ENCODE data around the gene BTBD9. TPM values are rescaled to one million over a fixed set of nuclear protein-coding genes. Genes with fewer than 3 reads are reported as not detected.
"Not testable (repeated sequence)": the region's sequence is repeated elsewhere in the genome, so short reads cannot be mapped to it uniquely, and the experiment has no call there.

Gene BTBD9
- total RNA-seq, 4 donors from 2014 or later = 5.5 to 14.1 (median 6.3) TPM

DNA sequence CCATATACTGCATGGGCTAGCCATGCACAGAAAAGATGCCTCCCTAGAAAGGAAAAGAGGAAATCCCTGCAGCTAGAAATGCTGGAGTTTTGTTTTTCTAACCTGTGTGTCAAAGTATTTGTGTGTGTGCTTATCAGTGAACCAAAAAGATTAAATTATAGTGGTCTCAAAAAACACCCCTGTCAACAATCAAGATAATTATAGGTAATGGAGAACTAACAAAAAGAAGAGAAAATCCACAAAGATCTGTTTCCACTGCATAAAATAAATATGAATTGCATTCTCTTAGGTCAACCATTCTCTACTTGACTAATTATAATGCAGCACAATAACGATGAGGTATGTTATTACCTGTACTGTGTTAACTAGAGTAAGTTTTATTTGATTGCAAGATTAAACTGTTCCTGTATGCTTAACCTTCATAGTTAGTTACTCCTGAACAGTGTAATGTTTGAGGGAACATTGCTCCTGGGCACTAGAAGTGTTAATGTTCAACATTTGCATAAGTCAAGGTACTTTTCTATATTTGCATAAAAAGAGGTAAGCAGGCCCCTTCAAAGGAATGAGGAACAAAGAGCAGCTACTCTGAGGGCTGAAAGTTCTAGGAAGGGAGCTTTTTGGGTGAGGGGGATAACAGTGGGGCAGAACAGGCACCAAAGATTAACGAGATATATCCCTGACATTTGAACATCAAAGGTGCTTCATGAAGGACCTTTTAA, 212.1 kb downstream of the BTBD9 start:
- Histone ChIP-seq H3K27ac (no peak overlapping the region), H3K36me3 (no peaks in the 10 kb centered on the region), H3K9me3 (no peaks in the 10 kb centered on the region), H3K4me3 (no peak overlapping the region), H3K27me3 (no peaks in the 10 kb centered on the region), H3K4me1 (no peaks in the 10 kb centered on the region)
- in situ Hi-C loops (cut with MboI; ENCODE audit: low sequenced_read_pairs in 4 of 4) = no loop called here
- DNase-seq (no peak), ATAC-seq (no peak)
- TF ChIP-seq POLR2A (IDR thresholded peaks at IDR 0.05) = no peak
- TF ChIP-seq, protein P1, sequence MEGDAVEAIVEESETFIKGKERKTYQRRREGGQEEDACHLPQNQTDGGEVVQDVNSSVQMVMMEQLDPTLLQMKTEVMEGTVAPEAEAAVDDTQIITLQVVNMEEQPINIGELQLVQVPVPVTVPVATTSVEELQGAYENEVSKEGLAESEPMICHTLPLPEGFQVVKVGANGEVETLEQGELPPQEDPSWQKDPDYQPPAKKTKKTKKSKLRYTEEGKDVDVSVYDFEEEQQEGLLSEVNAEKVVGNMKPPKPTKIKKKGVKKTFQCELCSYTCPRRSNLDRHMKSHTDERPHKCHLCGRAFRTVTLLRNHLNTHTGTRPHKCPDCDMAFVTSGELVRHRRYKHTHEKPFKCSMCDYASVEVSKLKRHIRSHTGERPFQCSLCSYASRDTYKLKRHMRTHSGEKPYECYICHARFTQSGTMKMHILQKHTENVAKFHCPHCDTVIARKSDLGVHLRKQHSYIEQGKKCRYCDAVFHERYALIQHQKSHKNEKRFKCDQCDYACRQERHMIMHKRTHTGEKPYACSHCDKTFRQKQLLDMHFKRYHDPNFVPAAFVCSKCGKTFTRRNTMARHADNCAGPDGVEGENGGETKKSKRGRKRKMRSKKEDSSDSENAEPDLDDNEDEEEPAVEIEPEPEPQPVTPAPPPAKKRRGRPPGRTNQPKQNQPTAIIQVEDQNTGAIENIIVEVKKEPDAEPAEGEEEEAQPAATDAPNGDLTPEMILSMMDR (IDR thresholded peaks at IDR 0.05 in 4 of 5, conservative IDR thresholded peaks at IDR 0.05 in 1 of 5) = no peak
- intact Hi-C loops (cut with DNase I; ENCODE audit: low total_unique reads) = no loop called here

DNA sequence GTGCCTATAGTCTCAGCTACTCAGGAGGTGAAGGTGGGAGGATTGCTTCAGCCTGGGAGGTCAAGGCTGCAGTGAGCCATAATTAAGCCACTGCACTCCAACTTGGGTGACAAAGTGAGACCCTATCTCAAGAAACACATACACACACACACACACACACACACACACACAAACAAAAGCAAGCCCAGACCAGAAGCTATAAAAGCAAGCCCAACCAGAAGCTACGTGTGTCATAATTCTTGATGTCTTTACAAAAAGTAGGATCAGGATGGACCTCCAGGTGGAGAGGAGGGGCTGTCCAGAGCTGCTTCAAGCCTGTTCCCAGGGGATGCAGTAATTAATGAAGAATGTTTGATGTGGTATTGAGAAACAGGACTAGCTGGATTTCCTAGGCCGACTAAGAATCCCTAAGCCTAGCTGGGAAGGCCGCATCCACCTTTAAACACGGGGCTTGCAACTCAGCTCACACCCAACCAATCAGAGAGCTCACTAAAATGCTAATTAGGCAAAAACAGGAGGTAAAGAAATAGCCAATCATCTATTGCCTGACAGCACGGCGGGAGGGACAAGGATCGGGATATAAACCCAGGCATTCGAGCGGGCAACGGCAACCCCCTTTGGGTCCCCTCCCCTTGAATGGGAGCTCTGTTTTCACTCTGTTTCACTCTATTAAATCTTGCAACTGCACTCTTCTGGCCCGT, 213.8 kb downstream of the BTBD9 start:
- H3K27ac ChIP-seq; in situ Hi-C loops (cut with MboI; ENCODE audit: low sequenced_read_pairs in 4 of 4); H3K27me3 ChIP-seq; H3K36me3 ChIP-seq; ATAC-seq; H3K4me3 ChIP-seq; H3K9me3 ChIP-seq; H3K4me1 ChIP-seq; DNase-seq; intact Hi-C loops (cut with DNase I; ENCODE audit: low total_unique reads): not testable (repeated sequence)

DNA sequence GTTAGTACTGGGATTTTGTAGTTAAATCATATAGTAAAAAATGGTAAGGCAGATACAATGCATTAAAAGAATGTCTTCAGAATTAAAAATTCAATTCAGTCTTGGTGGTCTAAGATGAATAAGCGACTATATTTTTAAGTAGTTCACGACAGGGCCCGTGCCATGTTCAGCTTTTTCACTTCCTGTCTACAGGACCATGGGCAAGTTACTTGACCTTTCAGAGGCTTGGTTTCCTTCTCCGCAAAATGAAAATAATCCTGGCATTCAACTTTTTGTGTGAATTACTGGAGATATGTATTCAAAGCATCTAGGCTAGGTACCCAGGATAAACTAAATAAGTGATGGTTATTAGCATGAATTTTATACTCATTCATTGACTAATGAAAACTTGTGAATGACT, 216.0 kb downstream of the BTBD9 start:
- Histone ChIP-seq H3K4me3 (no peak overlapping the region), H3K27ac (no peak overlapping the region), H3K9me3 (no peaks in the 10 kb centered on the region), H3K4me1 (no peaks in the 10 kb centered on the region), H3K27me3 (no peaks in the 10 kb centered on the region), H3K36me3 (no peaks in the 10 kb centered on the region)
- intact Hi-C loops (cut with DNase I; ENCODE audit: low total_unique reads) = no loop called here
- in situ Hi-C loops (cut with MboI; ENCODE audit: low sequenced_read_pairs in 4 of 4) = no loop called here
- TF ChIP-seq, protein P1 (IDR thresholded peaks at IDR 0.05 in 4 of 5, conservative IDR thresholded peaks at IDR 0.05 in 1 of 5) = no peak
- DNase-seq (no peak), ATAC-seq (no peak)

DNA sequence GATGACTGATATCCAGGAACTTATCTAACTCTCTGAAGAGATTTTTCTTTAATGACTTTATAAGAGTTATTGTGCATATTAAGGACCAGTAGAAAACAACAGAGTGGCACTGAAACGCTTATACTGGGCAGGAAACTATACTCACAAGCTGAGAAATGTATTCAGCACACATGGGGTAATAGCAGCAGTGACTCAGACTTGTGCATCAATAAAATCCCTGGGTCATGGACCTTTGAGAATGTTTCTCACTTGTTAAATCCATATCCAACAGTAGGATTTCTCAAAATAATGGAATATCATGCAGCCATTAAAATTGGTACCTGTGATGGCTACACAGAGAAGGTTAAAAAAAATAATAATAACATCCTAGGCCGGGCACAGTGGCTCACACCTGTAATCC, 219.5 kb downstream of the BTBD9 start:
- no peak for ATAC-seq
- in situ Hi-C loops (cut with MboI; ENCODE audit: low sequenced_read_pairs in 4 of 4) = no loop called here

DNA sequence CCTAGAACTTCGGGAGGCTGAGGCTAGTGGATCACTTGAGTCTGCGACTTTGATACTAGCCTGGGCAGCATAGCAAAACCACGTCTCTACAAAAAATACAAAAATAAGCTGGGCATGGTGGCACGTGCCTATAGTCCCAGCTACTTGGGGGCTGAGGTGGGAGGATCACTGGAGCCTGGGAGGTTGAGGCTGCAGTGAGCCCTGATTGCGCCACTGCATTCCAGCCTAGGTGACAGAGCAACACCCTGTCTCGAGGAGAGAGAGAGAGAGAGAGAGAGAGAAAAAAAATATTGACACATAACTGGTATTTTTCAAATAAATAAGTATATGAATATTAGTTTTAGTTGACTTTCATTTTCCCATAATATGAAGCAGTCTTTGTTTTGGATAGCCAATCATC, 222.2 kb downstream of the BTBD9 start:
- Histone ChIP-seq H3K36me3 (no peaks in the 10 kb centered on the region), H3K27me3 (no peaks in the 10 kb centered on the region), H3K9me3 (no peaks in the 10 kb centered on the region), H3K4me1 (peaks cover 0 to 6% of the 10 kb centered on the region in 2 donors), H3K4me3 (no peak overlapping the region), H3K27ac (no peak overlapping the region)
- TF ChIP-seq POLR2A (IDR thresholded peaks at IDR 0.05) = no peak
- TF ChIP-seq, protein P1 (IDR thresholded peaks at IDR 0.05 in 4 of 5, conservative IDR thresholded peaks at IDR 0.05 in 1 of 5) = no peak
- DNase-seq (no peak), ATAC-seq (no peak)
- in situ Hi-C loops (cut with MboI; ENCODE audit: low sequenced_read_pairs in 4 of 4) = no loop called here
- intact Hi-C loops (cut with DNase I; ENCODE audit: low total_unique reads) = no loop called here

More for the DNA sequence above, 219.5 kb downstream of the BTBD9 start:
- Histone ChIP-seq H3K27me3 (no peaks in the 10 kb centered on the region), H3K27ac (no peak overlapping the region), H3K4me3 (no peak overlapping the region), H3K4me1 (peaks cover 0 to 6% of the 10 kb centered on the region in 2 donors), H3K36me3 (no peaks in the 10 kb centered on the region), H3K9me3 (no peaks in the 10 kb centered on the region)
- intact Hi-C loops (cut with DNase I; ENCODE audit: low total_unique reads) = no loop called here
- DNase-seq = no peak
- TF ChIP-seq, protein P1 (IDR thresholded peaks at IDR 0.05 in 4 of 5, conservative IDR thresholded peaks at IDR 0.05 in 1 of 5) = no peak
- no peak for TF ChIP-seq POLR2A (IDR thresholded peaks at IDR 0.05)
